NCI-H524 treated with DMSO at 0.1 percent for 48 hours (cell line): ENCODE measurements around the gene ANKRD35.

Source experiments
- DNase-seq: peaks from one replicate; lab custom pipeline; 2025; lab: John Stamatoyannopoulos, UW

Gene ANKRD35

DNA sequence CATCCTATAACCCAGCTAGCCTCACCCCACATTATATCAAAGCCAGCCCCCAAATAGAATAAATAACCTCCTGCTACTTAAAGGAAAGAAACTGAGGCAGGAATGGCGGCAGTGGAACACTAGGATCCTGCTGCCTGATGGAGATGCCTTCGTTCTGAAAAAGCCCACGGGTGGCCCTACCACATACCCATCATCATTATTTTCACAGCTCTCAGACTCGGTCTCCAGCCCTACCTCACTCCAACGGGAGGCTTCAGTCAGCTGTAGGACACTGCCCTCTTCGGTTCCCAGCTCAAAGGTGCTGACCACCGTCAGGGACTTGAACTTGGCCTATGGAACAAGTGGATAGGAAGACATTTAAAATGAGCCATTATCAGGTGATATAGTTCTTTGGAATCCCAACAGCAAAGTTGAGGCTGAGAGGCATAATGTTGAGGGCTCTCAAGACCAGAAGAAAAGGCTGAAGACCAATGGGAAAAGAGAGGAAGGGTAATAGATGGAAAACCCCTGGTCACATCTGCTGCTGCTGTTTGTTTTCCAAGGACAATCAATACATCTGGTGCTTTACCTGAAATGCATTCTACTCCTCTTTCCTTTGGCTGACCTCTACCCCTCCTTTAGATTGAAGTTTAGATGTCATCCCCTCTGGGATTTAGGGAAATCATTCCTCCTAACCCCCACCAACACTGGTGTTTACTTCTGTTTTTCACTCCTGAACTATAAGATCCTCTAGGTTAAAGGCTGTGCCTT, 7.8 kb upstream of the ANKRD35 start:
- no peak for DNase-seq

DNA sequence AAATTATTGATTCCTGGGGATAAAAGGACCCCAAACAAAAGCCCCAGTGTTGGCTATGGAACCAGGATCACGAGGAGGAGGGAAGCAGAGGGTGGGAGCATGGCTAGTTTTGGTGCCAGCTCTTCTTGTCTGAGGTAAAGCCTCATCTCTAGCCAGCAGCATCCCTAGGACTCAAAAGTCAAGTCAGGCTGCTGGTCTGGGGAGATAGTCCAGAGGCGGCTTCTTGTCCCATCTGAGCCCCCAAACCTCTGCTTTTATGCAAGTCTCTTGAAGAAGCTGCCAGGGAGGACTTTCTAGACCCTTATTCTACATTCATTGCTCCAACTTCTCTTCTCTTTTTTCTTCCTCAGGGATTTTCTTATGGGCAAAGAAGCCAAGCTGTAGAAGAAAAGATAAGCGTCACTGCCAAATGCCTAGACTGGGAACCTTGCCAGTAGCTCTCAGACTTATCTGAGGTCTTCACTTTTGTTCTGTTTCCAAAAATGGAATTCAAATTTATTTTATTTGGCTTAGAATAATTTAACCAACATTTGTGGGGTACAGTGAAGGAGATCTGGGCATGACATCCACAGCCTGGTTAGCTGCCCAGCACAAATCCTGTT, 6.9 kb upstream of the ANKRD35 start:
- no peak for DNase-seq

DNA sequence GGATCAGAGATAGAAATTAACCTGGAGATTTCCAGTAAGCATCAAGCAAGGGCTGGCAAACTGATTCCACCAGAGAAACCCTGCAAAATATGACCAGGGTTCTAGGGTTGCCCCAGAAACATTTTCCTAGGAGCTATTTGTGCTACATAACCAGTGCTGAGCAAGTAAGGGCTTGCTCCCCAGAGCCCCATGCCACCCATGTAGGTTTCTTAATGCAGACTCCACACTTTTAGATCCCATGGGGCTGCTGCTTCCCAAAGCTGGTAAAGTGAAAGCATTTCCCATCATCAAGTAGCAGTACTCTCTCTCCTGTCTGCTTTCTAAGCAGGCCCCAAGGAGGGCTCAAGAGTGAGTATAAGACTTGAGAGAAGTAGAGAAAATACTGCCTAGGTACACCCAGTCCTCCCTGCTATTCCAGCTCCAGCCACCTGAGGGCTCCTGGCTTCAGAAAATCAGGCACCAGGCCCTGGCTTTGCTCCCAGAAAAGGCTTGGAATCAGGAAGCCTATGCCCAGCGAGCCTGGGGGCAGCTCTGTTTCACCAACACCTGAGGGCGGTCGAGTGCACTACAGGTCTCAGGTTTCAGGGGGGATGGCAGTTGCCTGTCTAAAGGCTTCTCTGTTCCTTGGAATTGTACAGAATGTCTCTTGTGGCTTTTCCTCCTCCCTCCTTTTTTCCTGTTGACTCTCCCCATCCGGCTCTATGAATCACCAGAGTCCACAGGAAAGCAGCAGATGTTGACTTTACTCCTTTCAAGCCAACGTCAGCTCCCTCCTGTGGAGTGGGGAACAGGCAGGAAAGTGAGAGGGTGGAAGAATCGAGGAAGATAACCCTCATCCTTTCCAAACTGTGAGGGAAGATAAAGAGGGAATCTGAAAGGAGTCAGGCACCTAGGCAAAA, 6.2 kb upstream of the ANKRD35 start:
- DNase-seq = peak; percentile 57

DNA sequence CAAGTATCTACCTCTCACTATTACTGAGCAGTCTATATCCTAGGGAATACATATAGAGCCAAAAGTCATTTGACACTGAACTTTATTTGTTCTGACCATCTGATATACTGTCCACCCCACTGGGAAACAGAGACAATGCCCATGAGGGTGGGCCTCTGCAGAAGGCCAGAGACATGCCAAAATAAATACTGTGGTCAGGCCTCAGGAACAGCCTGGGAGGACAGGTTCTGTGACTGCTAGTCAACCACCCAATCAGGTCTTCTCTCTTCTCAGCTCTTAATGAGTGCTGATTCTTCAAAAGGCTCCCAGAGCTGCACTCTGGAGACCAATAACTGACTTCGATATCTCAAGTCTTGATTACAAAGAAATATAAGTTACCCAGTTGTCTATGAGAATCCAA, 5.5 kb upstream of the ANKRD35 start:
- no peak for DNase-seq

DNA sequence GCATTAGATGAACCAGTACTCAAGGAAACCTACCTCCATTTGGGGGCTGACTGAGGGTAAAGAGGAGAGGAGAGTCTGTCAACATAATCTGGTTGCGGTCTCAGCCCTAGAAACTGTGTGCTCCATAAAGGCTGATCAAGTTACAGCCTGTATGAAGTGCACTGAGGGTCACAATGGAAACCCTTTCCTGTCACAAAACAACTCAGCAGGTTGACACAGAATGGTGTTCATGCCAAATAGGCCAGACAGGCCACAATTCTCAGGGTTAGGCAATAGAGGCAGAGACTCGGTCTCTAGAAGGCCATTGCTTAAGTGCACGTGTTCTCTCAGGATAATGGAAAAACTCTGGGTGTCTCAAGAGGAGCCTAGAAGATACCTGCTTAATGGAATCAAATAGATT, 4.1 kb upstream of the ANKRD35 start:
- no peak for DNase-seq

DNA sequence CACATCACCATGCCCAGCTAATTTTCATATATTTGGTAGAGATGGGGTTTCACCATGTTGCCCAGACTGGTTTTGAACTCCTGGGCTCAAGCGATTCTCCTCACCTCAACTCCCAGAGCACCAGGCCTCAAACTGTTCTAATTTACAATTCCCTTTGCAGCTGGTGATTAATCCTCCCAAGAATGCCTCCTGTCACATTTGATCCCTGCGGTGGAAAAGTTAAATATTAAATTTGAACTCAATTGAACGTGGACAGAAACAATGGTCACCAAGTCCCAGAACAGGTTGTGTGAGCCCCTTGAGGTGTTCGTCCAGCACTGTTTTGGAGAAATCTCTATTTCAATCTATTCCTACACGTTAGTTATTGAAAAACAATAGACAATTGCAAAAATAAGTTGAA, 2.0 kb upstream of the ANKRD35 start:
- no peak for DNase-seq

DNA sequence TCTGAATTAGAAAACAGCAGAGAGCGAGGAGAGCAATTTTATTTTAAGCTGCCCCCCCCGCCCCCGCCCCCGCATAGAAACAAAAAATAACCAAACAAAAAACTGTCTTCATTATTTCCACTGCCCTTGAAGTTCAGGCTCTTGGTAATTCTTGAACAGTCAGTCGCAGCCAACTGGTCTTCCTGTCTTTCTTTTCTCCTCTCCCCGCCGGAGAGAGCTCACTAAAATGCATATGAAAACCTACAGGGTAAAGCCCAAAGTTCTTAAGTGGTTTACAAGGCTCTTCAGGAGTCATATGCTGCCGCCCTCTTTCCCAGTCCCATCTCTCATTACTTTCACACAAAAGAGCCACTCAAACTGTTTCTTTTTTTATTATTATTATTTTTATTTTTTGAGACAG, 1.1 kb upstream of the ANKRD35 start:
- DNase-seq = no peak

DNA sequence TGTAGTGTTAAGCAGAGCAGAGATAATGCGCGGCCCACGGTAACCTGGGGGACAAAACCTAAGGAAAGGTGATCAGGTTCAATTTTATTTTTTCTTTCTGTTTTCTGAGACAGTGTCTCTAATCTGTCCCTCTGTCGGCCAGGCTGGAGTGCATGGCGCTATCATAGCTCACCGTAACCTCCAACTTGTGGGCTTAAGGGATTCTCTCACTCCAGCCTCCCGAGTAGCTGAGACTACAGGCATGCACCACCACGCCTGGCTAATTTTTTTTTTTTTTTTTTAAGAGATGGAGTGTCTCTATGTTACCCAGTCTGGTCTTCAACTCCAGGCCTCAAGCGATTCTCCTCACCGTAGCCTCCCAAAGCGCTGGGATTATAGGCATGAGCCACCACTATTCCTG, 724 bp upstream of the ANKRD35 start:
- DNase-seq = no peak

DNA sequence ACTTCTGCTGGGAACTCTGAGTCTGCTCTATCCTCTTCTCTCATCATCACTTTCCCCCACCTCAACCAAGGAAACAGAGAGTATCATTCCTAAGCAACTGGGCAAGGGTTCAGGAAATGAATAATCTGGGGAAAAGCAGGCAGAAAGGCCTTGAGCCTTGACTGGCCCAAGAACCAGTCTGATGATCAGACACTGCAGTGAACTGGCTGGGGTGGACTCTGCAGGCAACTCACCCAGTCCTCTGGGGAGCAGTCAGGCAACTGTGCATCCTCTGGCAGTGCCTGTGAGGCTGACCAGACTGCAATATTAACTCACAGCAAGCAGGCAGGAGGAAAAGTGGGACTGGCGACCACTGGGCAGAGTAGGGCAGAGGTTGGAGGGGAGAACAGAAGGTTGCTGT, 991 bp downstream of the ANKRD35 start:
- no peak for DNase-seq

DNA sequence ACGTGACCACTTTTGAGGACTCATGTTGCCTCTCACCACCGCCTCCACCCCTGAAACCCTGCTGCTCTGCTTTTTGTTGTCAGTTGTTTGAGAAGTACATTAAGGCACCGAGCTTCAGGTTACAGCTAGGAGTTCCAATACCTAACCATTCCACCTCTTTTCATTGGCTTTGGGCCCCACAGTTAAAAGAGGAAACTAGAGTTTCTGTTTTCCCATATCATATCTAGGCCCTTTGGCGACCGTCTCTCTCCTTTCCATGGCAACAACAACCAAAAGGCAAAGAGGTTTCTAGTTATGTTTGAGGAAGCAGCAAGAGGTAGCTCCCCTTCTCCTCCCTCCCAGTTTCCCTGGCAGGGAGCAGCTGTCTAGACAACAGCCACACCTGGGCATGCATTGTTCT, 5.9 kb downstream of the ANKRD35 start:
- no peak for DNase-seq

DNA sequence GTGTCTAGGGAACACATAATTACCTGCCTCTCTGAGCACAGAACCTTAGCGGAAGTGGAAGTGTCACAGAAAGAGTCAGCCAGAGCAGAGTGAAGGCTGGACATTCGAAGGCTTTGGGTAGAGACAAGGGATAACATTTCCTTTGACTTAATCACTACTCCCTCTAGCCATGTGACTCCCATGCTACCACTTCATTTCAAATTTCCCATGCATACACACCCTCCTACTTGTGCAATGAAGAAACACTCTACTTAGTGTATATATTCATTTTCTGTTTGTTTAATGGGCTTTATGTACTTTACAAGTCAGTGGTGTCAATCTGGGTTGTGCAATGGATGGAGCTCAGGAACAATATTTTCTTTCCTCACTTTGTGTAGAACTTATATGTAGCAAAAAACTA, 6.9 kb downstream of the ANKRD35 start:
- no peak for DNase-seq

DNA sequence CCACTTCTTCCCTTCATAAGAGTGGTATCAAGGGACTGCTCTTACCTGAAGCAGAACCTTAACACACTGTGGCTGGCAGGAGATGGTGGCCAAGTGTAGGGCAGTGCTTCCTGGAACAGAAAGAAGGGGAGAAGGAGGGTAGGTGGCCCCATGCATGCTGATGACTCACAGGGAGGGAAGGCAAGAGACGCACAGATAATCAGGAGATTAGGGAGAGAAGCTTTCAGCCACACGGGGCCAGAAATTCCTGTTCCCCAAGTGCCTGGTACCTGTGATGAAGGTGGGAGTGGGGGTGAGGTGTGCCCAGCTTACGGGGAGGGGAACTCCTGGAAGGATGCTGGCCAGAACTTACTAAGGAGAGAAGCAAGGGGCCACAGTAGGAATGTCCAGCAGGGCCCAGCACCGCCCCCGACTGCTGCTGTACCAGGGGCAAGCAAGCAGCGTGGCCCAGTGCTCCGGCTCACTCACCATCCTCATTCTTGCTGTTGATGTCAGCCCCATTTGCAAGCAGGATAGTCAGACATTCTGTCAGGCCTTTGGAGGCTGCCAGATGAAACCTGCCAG, 7.7 kb downstream of the ANKRD35 start:
- DNase-seq = no peak

DNA sequence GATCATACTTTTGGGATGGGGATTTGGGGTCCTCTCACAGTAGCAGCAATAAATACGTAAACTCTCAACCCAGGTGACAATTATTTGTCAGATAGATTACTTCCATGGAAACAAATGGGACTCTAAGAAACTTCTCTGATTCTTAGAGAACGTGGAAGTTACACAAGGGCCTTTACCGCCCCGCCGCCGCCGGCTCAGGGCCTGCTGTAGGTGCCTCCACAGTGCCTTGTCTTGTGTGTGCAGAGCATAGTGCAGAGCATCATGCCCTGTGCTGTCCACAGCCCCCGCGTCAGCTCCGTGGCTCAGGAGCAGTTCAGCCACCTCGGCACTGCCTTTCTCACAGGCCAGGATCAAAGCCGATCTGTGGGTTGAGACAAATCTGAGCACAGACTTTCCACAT, 11.0 kb downstream of the ANKRD35 start:
- DNase-seq = no peak

DNA sequence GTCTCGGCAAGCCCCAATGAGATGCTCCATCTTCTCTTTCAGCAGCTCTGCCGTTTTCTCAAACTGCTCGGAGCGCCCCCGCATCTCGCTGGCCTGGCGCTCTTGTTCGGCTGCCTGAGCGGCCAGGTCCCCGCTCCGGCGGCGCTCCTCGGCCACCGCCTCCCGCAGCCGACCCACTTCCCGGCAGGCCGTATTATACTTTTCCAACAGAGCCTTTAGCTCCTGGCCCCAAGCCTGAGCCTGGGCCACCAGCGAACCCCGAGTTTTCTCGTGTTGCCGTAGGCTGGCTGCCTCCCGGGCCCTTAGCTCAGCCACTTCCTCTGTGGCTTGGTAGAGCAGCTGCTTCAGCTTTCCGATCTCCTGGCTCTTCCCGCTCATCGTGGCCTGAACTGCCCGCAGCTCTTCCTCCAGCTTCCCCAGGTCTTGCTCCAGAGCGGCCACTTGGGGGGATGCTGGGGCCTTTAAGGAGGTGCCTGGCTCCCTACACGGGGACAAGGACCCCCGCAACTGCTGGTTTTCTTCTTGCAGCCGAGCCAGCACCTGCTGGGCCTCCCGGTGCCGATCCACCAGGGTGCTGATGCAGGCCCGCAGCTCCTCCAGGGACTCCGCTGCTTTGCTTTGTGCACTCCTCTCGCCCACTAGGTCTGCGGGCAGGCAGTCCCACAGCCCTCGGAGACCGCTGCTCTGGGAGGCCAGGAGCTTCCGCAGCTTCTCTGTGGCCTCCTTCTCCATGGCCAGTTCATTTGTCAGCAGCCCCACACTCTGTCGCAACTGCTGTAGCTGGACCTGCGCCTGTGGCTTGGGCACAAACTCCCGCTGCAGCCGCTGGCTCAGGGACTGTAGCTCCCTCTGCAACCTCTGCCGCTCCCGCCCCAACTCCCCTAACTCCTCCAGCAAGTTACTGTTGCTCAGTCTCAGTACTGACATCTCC, 13.4 kb downstream of the ANKRD35 start:
- no peak for DNase-seq

DNA sequence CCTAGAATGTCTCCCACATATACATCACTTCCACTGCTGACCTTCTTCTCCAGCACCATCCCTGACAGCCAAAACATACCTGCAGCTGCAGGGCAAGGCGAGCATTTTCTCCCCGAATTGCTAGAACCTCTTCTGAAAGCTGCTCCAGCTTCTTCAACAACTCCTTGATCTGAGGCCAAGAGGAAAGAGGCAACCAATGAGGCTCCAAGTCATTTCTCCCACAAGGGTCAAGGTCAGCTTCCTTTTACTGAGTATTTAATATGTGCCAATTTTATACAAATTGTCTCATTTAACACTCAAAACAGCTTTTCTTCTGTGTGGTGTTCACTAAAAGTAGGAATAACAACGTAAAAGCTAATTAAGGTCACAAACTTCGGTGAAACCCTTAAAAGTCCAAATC, 17.4 kb downstream of the ANKRD35 start:
- no peak for DNase-seq

DNA sequence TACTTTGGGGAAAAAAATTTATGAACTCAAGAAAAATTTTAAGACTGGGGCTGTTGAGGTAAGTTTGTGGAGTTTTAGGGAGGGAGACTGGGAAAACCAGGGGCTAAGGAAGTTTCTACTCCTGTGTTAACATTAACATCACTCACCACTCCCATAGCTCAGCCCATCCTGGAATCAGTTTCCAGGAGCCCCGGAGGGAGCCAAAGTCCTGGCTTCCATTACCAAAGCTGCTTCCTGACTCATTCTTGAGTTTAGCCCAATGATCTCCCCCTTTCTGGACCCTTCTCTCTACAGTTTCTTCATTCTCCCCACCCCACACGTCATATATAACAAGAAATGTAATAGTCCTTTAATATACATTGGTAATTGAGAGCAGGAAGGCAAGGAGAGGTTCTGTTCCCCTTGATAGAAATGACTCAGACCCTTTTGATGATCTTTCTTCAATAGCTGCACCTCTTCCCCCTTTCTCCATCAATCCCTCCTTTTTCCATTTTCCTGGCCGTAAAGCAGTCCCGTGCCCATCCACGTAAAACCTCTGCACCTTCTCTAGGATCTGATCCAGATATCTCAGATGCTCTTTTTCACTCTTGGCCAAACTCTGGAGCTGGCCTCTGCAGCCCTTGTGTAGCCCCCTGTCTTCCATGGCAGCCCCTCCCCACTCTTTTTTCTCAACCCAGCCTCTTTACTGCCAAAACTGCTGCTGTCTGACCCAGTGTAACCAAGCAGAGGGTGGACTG, 22.2 kb downstream of the ANKRD35 start:
- no peak for DNase-seq

DNA sequence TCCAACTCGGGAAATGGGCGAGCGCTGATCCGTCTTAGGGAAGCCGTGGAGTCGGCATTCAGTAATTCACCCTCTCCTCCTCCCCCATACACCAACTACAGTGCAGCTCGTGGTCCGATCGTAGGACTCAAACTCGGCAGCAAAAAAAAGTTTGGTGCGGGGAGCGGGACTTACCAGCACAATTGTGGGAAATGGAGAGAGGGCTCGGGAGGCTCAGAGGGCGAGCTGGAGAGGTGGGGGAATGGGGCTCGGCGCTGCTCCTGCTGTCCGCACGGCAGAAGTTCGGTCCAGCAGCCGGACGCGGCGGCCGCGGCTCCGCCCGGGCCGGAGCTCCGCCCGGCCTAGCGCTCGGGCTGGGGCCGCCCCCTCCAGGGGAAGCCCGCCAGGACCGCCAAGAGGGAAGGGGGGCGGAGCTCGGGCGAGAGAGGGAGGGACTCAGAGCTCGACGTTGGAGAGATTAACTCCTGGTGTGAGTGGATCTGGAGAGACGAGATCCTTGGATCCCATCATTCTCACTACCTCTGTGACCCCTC, 26.1 kb downstream of the ANKRD35 start:
- peak; percentile 51 for DNase-seq

DNA sequence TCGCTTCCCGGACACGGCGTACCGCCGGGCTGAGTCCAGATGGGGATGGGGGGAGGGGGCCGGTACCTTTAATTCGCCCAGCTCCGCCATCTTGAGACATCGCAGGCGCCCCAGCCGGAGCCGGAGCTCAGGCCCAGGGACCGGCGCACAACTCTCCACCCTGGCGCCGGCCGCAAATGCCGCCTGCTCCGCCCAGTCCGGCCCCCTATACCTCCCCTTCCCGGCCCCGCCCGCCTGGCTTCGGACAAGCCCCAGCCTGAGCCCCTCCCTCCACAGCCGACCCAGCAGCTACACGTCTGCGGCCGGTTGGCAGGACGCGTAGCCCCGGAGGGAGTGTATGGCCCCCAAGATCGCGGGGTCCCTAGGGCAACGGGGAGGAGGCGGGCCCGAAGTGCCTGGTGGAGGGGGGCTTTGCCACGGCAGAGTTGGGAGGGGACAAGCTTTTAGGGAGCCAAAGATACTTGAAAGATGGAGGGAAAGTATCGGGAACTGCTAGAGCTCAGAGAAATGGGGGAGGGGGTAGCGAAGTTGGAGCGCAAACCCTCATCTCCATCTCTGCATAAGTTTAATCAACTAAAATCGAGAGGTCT, 26.7 kb downstream of the ANKRD35 start, which contains the start of gene PIAS3:
TSS of gene PIAS3 (minus strand) at position 181 of the 590 bp plus-strand sequence. CDS start at position 90, 91 bp downstream.
- DNase-seq = peak; percentile 47

DNA sequence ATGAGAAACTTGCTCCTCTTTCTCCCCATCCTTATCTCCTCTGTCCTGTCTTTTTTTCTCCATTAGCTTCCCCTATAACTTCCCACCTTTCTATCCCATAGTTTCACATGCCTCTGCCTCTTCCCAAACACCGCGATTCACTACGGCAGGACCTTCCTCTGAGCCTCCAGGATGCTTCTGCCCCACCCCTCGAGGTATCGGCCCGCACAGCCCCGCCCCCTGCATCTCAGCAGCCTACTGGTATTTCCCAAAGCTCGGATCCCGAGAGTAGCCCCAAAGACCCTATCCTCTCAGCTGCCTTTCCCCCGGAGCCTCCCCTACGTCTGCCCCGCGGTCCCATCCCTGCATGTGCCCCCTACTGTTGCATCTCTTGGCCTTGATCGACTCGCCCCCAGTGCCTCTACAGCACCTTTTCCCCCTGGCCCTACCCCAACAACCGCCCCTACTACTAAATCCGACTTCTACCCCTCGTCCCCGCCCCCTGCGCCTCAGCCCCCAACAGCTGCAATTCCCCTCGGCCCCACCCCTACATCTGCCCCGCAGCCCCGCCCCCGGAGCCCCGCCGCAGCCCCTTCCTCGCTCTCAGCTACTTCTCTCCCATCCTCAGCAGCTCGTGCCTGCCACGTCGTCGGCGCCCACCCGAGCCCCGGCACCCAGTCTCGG, 27.3 kb downstream of the ANKRD35 start:
- no peak for DNase-seq
